Measurements from ENCODE around the gene RSPH9.

RSPH9 gene

DNA sequence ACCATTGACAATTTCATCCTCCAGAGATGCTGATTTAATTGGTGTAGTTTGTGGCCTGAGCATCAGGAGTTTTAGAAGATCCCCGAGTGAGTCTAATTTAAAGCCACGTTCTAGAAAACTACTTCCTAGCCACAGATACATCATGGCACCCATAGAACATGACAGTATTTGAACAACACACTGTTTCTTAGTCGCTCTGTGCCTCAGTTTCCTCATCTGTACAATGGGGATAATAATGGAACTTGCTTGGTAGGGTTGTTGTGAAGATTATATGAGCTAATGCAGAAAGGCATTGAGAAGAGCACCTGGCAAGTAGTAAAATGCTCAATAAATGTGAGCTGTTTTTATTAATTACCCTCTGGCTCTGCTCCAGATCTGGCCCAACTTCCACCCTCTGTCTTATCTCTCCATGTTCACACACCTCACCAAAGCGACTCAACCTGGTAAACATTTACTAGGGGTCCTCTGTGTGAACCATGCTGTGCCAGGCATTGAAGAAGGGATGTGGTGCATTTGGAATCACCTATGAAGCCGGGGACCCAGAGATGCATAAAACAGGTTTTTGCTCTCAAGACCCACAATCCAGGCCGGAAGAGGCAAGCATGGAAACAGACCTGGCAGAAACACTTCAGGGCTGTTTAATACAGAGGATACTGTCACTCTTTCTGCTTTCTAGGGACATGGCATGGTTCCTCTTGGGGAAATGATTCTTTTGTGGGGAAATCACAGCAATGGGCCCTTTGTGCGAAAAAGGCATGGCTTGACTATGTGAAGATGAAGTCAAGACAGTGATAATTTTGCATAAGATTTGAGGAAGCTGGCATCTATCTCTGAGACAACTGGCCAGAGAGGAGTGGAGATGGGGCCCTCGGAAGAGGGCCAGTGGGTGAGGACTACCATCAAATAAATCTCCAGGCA lies 58.9 kb downstream of the RSPH9 start:
- in situ Hi-C loops (cut with HindIII; ENCODE audit: low pct_unique_long_range_greater_than_20kb, low sequenced_read_pairs), result no loop called here
- TF ChIP-seq JUND (IDR thresholded peaks at IDR 0.05; ENCODE audit: low read depth), result no peak
- DNase-seq (ENCODE audit: low read depth in 1 of 2, low spot score in 1 of 2), result no peak

DNA sequence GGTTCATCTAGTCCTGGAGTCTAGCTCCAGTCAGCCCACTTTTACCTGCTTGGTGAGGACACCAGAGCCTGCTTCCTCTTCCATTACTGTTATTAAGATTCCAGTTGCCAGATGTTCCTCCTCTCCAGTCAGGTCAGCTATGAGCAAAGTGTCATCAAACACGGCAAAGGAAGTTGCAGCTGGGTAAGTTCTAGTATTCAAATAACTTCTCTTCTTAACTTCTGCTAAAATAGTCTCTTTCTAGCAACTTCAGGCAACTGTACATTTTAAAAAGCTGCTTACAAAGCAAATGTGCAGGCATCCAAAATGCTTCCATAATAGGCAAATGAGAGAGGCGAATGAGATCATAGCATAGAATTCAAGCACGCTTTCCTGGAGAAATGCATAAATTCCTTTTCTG lies 61.2 kb downstream of the RSPH9 start:
- in situ Hi-C loops (cut with HindIII; ENCODE audit: low pct_unique_long_range_greater_than_20kb, low sequenced_read_pairs), result no loop called here
- no peak for TF ChIP-seq JUND (IDR thresholded peaks at IDR 0.05; ENCODE audit: low read depth)
- no peak for DNase-seq (ENCODE audit: low read depth in 1 of 2, low spot score in 1 of 2)

- TF ChIP-seq JUND (IDR thresholded peaks at IDR 0.05; ENCODE audit: low read depth), result no peak
- no peak for DNase-seq (ENCODE audit: low read depth in 1 of 2, low spot score in 1 of 2)
- in situ Hi-C loops (cut with HindIII; ENCODE audit: low pct_unique_long_range_greater_than_20kb, low sequenced_read_pairs), result no loop called here
Observed at GRCh38 chr6:43706788-43707187, 62.0 kb downstream of the RSPH9 start.

DNA sequence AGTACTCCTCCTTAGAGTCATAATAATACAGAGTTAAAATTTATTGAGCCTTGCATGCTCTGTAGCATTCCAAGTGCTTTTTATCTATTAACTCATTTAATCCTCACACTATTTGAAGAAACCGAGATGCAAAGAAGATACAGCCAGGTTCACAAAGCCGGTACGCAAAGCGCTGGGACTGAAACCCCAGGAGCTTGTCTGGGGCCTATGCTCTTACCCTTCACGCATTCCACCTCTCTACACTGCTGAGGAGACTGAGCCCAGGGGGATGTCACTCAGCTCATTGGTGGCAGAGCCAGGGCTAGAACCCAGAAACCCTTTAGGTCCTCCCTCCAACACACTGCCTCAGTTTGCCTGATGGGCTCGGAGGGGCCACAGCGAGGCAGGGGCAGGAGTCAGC lies 62.4 kb downstream of the RSPH9 start:
- in situ Hi-C loops (cut with HindIII; ENCODE audit: low pct_unique_long_range_greater_than_20kb, low sequenced_read_pairs), result no loop called here
- no peak for TF ChIP-seq JUND (IDR thresholded peaks at IDR 0.05; ENCODE audit: low read depth)
- DNase-seq (ENCODE audit: low read depth in 1 of 2, low spot score in 1 of 2), result no peak

DNA sequence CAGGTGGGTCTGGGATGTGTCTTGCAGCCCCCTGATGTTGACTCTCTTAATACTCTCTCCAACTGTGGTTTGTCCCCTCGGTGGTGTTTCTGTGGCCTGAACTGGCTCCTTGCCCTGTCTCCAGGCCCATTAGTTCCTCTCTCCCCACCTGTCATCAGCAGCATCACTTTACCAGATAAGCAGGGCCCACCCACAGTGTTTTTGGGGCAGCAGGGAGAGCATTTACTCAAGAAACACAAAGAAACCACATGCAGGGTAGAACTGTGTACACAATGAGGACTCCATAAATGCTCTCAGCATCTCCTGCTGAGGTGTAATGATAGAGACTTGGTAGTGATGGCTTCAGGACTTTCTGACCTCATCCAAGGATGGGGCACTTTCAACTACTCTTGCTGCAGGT lies 62.9 kb downstream of the RSPH9 start:
- in situ Hi-C loops (cut with HindIII; ENCODE audit: low pct_unique_long_range_greater_than_20kb, low sequenced_read_pairs), result no loop called here
- no peak for TF ChIP-seq JUND (IDR thresholded peaks at IDR 0.05; ENCODE audit: low read depth)
- DNase-seq (ENCODE audit: low read depth in 1 of 2, low spot score in 1 of 2), result no peak

DNA sequence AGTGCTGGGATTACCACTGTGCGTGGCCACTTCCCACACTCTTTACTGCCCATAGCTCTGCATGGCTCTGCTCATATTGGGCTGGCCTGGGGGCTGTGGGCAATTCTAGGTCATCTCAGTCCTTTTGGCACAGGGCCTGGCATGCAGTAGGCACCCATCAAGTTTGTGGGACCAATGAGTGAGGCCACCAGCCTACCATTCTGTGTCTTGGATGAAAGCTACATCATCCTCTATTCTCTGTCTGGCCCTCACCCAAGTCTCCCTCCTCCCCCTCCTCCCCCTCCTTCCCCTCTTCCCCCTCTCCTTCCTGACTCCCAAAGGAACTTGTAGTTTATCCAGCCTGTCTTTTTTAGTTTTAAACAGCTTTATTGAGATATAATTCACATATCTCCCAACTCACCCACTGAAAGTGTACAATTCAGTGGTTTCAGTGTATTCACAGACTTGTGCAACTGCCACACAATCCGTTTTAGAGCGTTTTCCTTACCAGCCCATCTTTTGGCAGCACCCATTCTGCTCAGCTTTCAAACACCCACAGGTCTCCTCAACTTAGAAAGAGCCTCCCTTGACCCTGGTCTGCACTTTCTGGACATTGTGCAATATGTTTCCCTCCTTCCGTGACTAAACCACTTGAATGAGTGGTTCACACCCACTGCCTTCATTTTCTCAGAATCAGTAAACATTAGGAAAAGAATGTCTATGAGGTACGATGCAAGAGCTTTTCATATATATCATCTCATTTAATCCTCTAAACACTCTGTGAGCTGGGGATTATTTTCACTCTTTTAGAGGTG lies 64.2 kb downstream of the RSPH9 start:
- TF ChIP-seq JUND (IDR thresholded peaks at IDR 0.05; ENCODE audit: low read depth), result no peak
- in situ Hi-C loops (cut with HindIII; ENCODE audit: low pct_unique_long_range_greater_than_20kb, low sequenced_read_pairs), result no loop called here
- DNase-seq (ENCODE audit: low read depth in 1 of 2, low spot score in 1 of 2), result no peak

- no peak for TF ChIP-seq JUND (IDR thresholded peaks at IDR 0.05; ENCODE audit: low read depth)
- in situ Hi-C loops (cut with HindIII; ENCODE audit: low pct_unique_long_range_greater_than_20kb, low sequenced_read_pairs), result no loop called here
- no peak for DNase-seq (ENCODE audit: low read depth in 1 of 2, low spot score in 1 of 2)
Observed at GRCh38 chr6:43709654-43710303, 64.9 kb downstream of the RSPH9 start.

DNA sequence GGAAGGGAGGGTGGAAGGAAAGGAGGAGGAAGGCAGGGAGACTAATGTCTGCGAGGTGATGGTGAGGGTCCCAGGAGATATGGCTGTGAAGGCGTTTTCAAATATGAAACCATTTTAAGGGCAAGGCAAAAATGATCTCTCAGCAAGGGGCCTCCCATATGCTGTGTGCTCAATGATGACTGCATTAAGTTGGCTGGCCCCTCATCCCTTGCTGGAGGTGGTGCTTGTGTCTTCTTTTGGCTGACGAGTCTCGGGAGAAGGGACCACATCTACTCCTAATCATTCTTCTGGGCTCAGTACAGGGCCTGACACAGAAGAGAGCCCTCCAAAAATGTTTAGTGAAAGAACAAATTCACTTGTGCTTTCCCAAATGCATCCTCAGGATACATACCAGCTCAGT lies 65.7 kb downstream of the RSPH9 start:
- no peak for DNase-seq (ENCODE audit: low read depth in 1 of 2, low spot score in 1 of 2)
- TF ChIP-seq JUND (IDR thresholded peaks at IDR 0.05; ENCODE audit: low read depth), result no peak
- in situ Hi-C loops (cut with HindIII; ENCODE audit: low pct_unique_long_range_greater_than_20kb, low sequenced_read_pairs), result no loop called here

DNA sequence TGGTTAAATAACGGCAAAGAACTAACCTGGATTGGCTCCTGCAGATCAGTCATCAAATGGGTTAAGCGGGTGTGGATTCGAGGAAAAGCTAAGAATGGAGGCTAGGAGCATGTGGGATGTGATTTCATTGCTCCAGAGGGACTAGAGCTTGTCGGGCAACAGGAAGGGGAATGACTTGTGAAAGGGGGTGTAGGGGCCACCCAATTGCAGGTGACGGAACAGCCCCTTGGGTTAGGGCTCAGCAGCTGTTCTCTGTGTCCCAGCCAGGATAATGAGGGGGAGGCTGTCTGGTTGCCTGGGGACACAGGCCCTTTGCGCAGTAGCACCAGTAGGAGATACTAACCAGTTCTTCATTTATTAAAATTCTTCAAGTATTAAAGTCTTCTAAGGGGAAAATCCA lies 67.7 kb downstream of the RSPH9 start:
- in situ Hi-C loops (cut with HindIII; ENCODE audit: low pct_unique_long_range_greater_than_20kb, low sequenced_read_pairs), result no loop called here
- no peak for DNase-seq (ENCODE audit: low read depth in 1 of 2, low spot score in 1 of 2)
- no peak for TF ChIP-seq JUND (IDR thresholded peaks at IDR 0.05; ENCODE audit: low read depth)

DNA sequence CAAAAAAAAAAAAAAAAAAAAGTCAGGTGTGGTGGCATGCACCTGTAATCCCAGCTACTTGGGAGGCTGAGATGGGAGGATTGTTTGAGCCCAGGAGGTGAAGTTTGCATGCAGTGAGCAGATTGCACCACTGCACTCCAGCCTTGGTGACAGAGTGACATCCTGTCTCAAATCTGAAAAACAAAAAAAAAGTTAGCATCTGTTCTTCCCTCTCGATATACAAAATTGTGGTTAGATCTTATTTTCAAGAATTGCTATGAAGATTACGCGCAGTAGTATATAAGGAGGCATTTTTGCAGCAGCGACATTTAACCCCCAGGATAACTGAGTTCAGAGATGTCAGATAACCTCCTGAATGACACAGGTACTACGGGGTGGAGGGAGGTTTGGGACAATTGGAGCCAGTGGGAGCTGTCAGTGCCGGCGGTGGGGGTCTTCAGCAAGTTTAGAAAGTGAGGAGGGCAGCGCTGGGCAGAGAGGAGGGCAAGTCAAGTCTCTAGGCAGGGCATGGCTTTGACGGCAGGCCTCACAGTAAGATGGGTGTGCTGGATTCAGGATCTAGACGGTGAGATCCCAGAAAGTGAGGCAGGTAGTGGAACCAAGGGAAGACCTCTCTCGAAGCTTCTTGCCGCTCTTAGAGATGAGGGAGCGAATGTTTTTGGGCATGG lies 68.9 kb downstream of the RSPH9 start:
- in situ Hi-C loops (cut with HindIII; ENCODE audit: low pct_unique_long_range_greater_than_20kb, low sequenced_read_pairs), result no loop called here
- no peak for TF ChIP-seq JUND (IDR thresholded peaks at IDR 0.05; ENCODE audit: low read depth)
- no peak for DNase-seq (ENCODE audit: low read depth in 1 of 2, low spot score in 1 of 2)

DNA sequence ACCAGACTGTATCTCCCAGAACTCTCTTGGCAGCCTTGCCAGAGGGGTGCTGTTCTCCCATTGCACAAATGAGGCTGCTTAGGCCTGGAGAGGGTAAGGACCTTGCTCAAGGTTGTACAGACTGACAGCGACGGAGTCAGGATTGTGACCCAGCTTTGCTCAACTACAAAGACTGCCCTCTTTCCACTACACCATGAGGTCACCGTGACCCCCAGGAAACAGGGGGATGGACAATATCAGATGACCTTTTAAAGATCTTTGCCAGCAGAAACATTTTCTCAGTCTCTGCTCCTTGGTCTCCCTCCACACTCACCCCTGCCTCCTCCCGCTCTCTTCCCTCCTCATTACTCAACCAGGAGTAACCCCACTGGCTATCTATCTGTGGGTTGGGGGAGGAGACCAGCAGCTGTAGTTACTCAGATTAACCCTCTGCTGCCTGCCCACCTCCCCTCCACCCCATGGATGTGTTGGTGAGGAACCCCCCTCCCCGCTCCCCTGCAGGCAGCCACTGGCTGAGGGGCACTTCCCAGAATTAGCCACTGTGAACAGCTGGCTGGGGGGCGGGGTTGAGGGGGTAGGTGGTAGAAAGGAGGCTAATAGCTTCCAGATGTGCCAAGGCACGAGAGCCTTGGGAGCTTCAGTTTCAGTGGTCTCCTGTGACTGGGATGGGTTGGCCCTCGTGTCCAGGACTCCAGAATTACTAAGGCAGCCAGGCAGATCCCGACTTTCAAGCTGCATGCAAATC lies 69.6 kb downstream of the RSPH9 start:
- no peak for DNase-seq (ENCODE audit: low read depth in 1 of 2, low spot score in 1 of 2)
- no peak for TF ChIP-seq JUND (IDR thresholded peaks at IDR 0.05; ENCODE audit: low read depth)
- in situ Hi-C loops (cut with HindIII; ENCODE audit: low pct_unique_long_range_greater_than_20kb, low sequenced_read_pairs), result no loop called here
